Activated CD4-positive, alpha-beta T cell treated with anti-CD3 and anti-CD28 coated beads for 1 hour (primary cell): Measurements from ENCODE around the gene TSC22D1.

Source experiments
- DNase-seq: peaks from one replicate; pipeline ENCODE4 v3.0.0-alpha.2; 2020

The TSC22D1 gene

GRCh38 chr13:44400736-44401135 lies 175.4 kb downstream of the TSC22D1 start:
- DNase-seq: no peak

- DNase-seq: no peak
Measured at GRCh38 chr13:44399074-44399473, 177.1 kb downstream of the TSC22D1 start.

GRCh38 chr13:44398606-44399005 lies 177.5 kb downstream of the TSC22D1 start:
- DNase-seq: no peak

GRCh38 chr13:44397766-44398223 lies 178.3 kb downstream of the TSC22D1 start:
- DNase-seq: no peak

GRCh38 chr13:44396701-44397580 lies 179.2 kb downstream of the TSC22D1 start:
- DNase-seq: no peak

GRCh38 chr13:44395976-44396694 lies 180.0 kb downstream of the TSC22D1 start:
- no peak for DNase-seq

GRCh38 chr13:44394658-44395057 lies 181.5 kb downstream of the TSC22D1 start:
- DNase-seq: no peak

GRCh38 chr13:44393391-44393790 lies 182.7 kb downstream of the TSC22D1 start:
- DNase-seq: no peak

GRCh38 chr13:44389876-44390275 lies 186.3 kb downstream of the TSC22D1 start:
- DNase-seq: no peak

- no peak for DNase-seq
Measured at GRCh38 chr13:44389060-44389666, 187.0 kb downstream of the TSC22D1 start.

GRCh38 chr13:44388427-44389059 lies 187.6 kb downstream of the TSC22D1 start:
- no peak for DNase-seq

- no peak for DNase-seq
Measured at GRCh38 chr13:44386913-44387556, 189.1 kb downstream of the TSC22D1 start.

GRCh38 chr13:44385847-44386246 lies 190.3 kb downstream of the TSC22D1 start:
- no peak for DNase-seq

- DNase-seq: no peak
Measured at GRCh38 chr13:44385401-44385800, 190.7 kb downstream of the TSC22D1 start.

- DNase-seq: no peak
Measured at GRCh38 chr13:44384778-44385177, 191.4 kb downstream of the TSC22D1 start.

- DNase-seq: no peak
Measured at GRCh38 chr13:44383945-44384344, 192.2 kb downstream of the TSC22D1 start.

- DNase-seq: no peak
Measured at GRCh38 chr13:44382635-44383145, 193.4 kb downstream of the TSC22D1 start.
